ENCODE measurements around the gene MYRIP.

DNA sequence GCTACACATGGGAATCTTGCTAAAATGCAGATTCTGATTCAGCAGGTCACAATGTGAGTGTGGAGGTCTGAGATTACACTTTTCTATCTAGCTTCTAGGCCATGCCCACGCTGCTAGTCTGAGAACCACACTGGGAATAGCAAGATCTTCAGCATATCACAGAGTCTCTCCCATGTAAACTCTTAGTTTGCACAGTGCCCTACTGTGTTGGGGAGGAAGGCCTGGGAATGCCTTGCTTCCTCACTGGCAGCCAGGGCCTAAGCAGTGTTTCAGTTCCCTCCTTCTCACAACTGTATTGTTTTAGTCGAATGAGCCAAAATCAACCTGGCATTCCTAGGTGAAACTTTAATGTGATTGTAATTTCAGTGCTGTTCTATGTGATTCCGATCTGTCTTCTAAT, 320.1 kb downstream of the MYRIP start:
- TF ChIP-seq CTCF (conservative IDR thresholded peaks at IDR 0.05; ENCODE audit: low read depth in 2 of 2) (no peak), POLR2AphosphoS5 (IDR thresholded peaks at IDR 0.05; ENCODE audit: low read depth) (no peak), EZH2phosphoT487 (IDR thresholded peaks at IDR 0.05; ENCODE audit: unreplicated experiment) (no peak), JUNB (IDR thresholded peaks at IDR 0.05; ENCODE audit: unreplicated experiment) (no peak), EZH2 (IDR thresholded peaks at IDR 0.05; ENCODE audit: low read depth, unreplicated experiment) (no peak), STAT1 (IDR thresholded peaks at IDR 0.05; ENCODE audit: unreplicated experiment) (no peak)
- TF ChIP-seq, protein P1, sequence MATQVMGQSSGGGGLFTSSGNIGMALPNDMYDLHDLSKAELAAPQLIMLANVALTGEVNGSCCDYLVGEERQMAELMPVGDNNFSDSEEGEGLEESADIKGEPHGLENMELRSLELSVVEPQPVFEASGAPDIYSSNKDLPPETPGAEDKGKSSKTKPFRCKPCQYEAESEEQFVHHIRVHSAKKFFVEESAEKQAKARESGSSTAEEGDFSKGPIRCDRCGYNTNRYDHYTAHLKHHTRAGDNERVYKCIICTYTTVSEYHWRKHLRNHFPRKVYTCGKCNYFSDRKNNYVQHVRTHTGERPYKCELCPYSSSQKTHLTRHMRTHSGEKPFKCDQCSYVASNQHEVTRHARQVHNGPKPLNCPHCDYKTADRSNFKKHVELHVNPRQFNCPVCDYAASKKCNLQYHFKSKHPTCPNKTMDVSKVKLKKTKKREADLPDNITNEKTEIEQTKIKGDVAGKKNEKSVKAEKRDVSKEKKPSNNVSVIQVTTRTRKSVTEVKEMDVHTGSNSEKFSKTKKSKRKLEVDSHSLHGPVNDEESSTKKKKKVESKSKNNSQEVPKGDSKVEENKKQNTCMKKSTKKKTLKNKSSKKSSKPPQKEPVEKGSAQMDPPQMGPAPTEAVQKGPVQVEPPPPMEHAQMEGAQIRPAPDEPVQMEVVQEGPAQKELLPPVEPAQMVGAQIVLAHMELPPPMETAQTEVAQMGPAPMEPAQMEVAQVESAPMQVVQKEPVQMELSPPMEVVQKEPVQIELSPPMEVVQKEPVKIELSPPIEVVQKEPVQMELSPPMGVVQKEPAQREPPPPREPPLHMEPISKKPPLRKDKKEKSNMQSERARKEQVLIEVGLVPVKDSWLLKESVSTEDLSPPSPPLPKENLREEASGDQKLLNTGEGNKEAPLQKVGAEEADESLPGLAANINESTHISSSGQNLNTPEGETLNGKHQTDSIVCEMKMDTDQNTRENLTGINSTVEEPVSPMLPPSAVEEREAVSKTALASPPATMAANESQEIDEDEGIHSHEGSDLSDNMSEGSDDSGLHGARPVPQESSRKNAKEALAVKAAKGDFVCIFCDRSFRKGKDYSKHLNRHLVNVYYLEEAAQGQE (IDR thresholded peaks at IDR 0.05; ENCODE audit: unreplicated experiment): no peak
